Mammary epithelial cell (primary cell): ENCODE measurements around the gene CCDC138.

ENCODE experiments used
- EZH2 ChIP-seq: IDR thresholded peaks from 2 replicates; pipeline ENCODE4 v1.6.1; 2012; ENCODE audit warnings: low read length, inconsistent platforms, borderline replicate concordance
- TF ChIP-seq, protein P1 (sequence below), 2 donors: IDR thresholded peaks in 1 of 2; conservative IDR thresholded peaks in 1 of 2; 2 replicates each; pipeline ENCODE4 v1.5.1; 2011 to 2012; ENCODE audit warnings: inconsistent platforms in 2 of 2, low read length in 2 of 2, mild to moderate bottlenecking in 2 of 2, control low read depth in 1 of 2, low read depth in 1 of 2; ENCODE audit not compliant: insufficient read depth in 1 of 2; ENCODE audit errors: extremely low read depth in 1 of 2

DNA sequence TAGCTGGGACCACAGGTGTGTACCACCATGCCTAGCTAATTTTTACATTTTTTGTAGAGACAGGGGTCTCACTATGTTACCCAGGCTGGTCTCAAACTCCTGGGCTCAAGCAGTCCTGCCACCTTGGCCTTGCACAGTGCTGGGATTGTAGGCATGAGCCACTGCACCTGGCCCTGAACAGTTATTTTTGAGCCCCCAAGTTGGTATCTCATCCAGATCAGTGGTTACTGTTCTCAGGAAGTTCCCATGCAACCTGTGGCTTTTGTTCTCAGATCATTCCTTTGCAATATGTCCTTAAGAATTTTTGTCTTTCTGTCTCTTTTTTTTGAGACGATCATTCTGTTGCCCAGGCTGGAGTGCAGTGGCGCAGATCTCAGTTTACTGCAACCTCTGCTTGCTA lies 7.7 kb upstream of the CCDC138 start:
- TF ChIP-seq, protein P1, sequence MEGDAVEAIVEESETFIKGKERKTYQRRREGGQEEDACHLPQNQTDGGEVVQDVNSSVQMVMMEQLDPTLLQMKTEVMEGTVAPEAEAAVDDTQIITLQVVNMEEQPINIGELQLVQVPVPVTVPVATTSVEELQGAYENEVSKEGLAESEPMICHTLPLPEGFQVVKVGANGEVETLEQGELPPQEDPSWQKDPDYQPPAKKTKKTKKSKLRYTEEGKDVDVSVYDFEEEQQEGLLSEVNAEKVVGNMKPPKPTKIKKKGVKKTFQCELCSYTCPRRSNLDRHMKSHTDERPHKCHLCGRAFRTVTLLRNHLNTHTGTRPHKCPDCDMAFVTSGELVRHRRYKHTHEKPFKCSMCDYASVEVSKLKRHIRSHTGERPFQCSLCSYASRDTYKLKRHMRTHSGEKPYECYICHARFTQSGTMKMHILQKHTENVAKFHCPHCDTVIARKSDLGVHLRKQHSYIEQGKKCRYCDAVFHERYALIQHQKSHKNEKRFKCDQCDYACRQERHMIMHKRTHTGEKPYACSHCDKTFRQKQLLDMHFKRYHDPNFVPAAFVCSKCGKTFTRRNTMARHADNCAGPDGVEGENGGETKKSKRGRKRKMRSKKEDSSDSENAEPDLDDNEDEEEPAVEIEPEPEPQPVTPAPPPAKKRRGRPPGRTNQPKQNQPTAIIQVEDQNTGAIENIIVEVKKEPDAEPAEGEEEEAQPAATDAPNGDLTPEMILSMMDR (conservative IDR thresholded peaks at IDR 0.05 in 1 of 2, IDR thresholded peaks at IDR 0.05 in 1 of 2; ENCODE audit: extremely low read depth in 1 of 2, insufficient read depth in 1 of 2, low read depth in 1 of 2, low read length in 2 of 2): no peak
- TF ChIP-seq EZH2: no peak
